HepG2 (cell line): ENCODE measurements around the gene WASF1. TPM values are rescaled to one million over a fixed set of nuclear protein-coding genes. Genes with fewer than 3 reads are reported as not detected.

Experiments used
- FOXA1 ChIP-seq, 2 experiments: fragments of 450-650 bp in 1 of 2; sonication (generic) in 1 of 2; formaldehyde crosslinking in 1 of 2; IDR thresholded peaks; 2 replicates each; pipeline versions ENCODE4 v1.4.0 to v1.6.1; 2016 to 2020; ENCODE audit warnings: missing genetic modification reagents in 1 of 2
- HDAC2 ChIP-seq: sonication (generic); formaldehyde crosslinking; IDR thresholded peaks from 2 replicates; pipeline ENCODE4 v1.4.0; 2020; ENCODE audit warnings: missing genetic modification reagents
- RORA ChIP-seq: sonication (generic); formaldehyde crosslinking; IDR thresholded peaks from 2 replicates; pipeline ENCODE4 v1.5.0; 2020; ENCODE audit warnings: mild to moderate bottlenecking, missing genetic modification reagents, moderate library complexity
- TBX2 ChIP-seq: sonication (generic); formaldehyde crosslinking; IDR thresholded peaks from 2 replicates; pipeline ENCODE4 v1.5.0; 2020; ENCODE audit warnings: missing genetic modification reagents, mild to moderate bottlenecking, borderline replicate concordance
- ZBTB26 ChIP-seq: IDR thresholded peaks from 2 replicates; pipeline ENCODE4 v1.6.1; 2016; ENCODE audit warnings: missing compliant biosample characterization, missing genetic modification reagents, borderline replicate concordance
- ZBTB49 ChIP-seq: sonication (generic); formaldehyde crosslinking; IDR thresholded peaks from 2 replicates; pipeline ENCODE4 v1.4.0; 2020; ENCODE audit warnings: missing genetic modification reagents, borderline replicate concordance
- ZNF777 ChIP-seq: sonication (generic); formaldehyde crosslinking; IDR thresholded peaks from 2 replicates; pipeline ENCODE4 v1.4.0; 2020; ENCODE audit warnings: missing genetic modification reagents
- polyA plus RNA-seq, 8 experiments: library from polyadenylated mRNA; depleted of rRNA in 3 of 8; stranded (reverse) in 7 of 8; unstranded in 1 of 8; fragments of >200 nt; fragmentation: Illumina TruSeq in 4 of 8; extraction: Trizol in 4 of 8; gene quantifications; 2 replicates each; pipeline versions ENCODE4 v1.2.1 to v1.2.3, GENCODE V29; 2011 to 2016; ENCODE audit warnings: low read depth in 4 of 8, missing spikeins in 1 of 8, mixed read lengths in 1 of 8; ENCODE audit not compliant: insufficient read depth in 1 of 8
- total RNA-seq, 5 experiments: library from RNA; depleted of rRNA; stranded (reverse); fragments of >200 nt; fragmentation: Illumina TruSeq; extraction: Trizol; gene quantifications; 2 replicates each; pipeline ENCODE4 v1.2.3, GENCODE V29; 2016; ENCODE audit warnings: low read depth in 1 of 5
- TF ChIP-seq, protein P1 (sequence below): sonication (generic); formaldehyde crosslinking; IDR thresholded peaks from 2 replicates; pipeline ENCODE4 v1.5.0; 2020; ENCODE audit warnings: missing genetic modification reagents
- TF ChIP-seq, protein P2 (sequence below): sonication (generic); formaldehyde crosslinking; IDR thresholded peaks from 2 replicates; pipeline ENCODE4 v1.8.1; 2022; ENCODE audit warnings: mild to moderate bottlenecking, missing genetic modification reagents

The WASF1 gene
- total and polyA plus RNA-seq, 2 of the 13 experiments (the other 11 are each of a cell fraction or from before 2014, with no cell fraction given), result 8.5 to 17.3 TPM

- TF ChIP-seq, protein P1, sequence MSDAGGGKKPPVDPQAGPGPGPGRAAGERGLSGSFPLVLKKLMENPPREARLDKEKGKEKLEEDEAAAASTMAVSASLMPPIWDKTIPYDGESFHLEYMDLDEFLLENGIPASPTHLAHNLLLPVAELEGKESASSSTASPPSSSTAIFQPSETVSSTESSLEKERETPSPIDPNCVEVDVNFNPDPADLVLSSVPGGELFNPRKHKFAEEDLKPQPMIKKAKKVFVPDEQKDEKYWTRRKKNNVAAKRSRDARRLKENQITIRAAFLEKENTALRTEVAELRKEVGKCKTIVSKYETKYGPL (CRISPR knock-in tag), result no peak
- TF ChIP-seq ZBTB49 (CRISPR knock-in tag), result no peak
- TF ChIP-seq, protein P2, sequence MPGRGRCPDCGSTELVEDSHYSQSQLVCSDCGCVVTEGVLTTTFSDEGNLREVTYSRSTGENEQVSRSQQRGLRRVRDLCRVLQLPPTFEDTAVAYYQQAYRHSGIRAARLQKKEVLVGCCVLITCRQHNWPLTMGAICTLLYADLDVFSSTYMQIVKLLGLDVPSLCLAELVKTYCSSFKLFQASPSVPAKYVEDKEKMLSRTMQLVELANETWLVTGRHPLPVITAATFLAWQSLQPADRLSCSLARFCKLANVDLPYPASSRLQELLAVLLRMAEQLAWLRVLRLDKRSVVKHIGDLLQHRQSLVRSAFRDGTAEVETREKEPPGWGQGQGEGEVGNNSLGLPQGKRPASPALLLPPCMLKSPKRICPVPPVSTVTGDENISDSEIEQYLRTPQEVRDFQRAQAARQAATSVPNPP (CRISPR knock-in tag), result no peak
- no peak for TF ChIP-seq RORA
- TF ChIP-seq ZNF777 (CRISPR knock-in tag), result 0 out of 2 replicates have a peak, but pooled peaks have one; percentile 15
- TF ChIP-seq TBX2, result peak; percentile 68; the same call in 1 of the 2 replicates
- TF ChIP-seq ZBTB26 (CRISPR knock-in tag), result 0 out of 2 replicates have a peak, but pooled peaks have one; percentile 38
- no peak for TF ChIP-seq FOXA1 (IDR thresholded peaks at IDR 0.05)
- no peak for TF ChIP-seq FOXA1 (CRISPR knock-in tag; IDR thresholded peaks at IDR 0.05)
- TF ChIP-seq HDAC2 (CRISPR knock-in tag), result peak; percentile 41; the same call in 1 of the 2 replicates
Observed at GRCh38 chr6:110173506-110174132, 5.9 kb downstream of the WASF1 start (continued).
